ENCODE results near the gene PARM1.

DNA sequence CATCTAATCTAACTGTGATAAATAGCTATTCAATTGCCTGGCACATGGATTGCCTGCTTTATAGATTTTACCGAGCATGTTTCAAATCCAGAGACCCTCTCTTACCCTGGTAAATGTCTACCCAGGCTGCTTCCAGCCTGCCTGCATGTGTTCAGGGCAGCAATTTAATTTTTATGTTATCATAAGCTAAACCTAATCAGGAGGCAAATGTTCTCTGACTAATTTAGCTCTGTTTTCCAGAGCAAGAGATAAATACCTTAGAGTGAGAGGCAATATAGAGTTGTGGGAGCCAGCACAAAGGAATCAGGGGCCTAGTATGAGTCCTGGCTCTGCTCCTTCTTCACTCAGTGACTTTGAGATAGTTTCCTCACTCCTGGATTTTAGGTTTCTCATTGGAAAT, 37.7 kb downstream of the PARM1 start:
- TF ChIP-seq, protein P1, sequence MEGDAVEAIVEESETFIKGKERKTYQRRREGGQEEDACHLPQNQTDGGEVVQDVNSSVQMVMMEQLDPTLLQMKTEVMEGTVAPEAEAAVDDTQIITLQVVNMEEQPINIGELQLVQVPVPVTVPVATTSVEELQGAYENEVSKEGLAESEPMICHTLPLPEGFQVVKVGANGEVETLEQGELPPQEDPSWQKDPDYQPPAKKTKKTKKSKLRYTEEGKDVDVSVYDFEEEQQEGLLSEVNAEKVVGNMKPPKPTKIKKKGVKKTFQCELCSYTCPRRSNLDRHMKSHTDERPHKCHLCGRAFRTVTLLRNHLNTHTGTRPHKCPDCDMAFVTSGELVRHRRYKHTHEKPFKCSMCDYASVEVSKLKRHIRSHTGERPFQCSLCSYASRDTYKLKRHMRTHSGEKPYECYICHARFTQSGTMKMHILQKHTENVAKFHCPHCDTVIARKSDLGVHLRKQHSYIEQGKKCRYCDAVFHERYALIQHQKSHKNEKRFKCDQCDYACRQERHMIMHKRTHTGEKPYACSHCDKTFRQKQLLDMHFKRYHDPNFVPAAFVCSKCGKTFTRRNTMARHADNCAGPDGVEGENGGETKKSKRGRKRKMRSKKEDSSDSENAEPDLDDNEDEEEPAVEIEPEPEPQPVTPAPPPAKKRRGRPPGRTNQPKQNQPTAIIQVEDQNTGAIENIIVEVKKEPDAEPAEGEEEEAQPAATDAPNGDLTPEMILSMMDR (conservative IDR thresholded peaks at IDR 0.05 in 1 of 2, IDR thresholded peaks at IDR 0.05 in 1 of 2; ENCODE audit: extremely low read depth in 1 of 2, insufficient read depth in 1 of 2, low read depth in 1 of 2, low read length in 2 of 2) = no peak
- no peak for TF ChIP-seq EZH2 (IDR thresholded peaks at IDR 0.05; ENCODE audit: borderline replicate concordance, low read length)
